HUES6 (cell line): ENCODE data around the gene SRSF12.

Experiments used
- H3K27ac ChIP-seq: 2 replicates; pipeline ENCODE4 v1.7.0; 2013; ENCODE audit warnings: low read depth, mild to moderate bottlenecking, low read length, inconsistent platforms
- H3K27me3 ChIP-seq: 2 replicates; pipeline ENCODE4 v1.6.1; 2013; ENCODE audit warnings: low read length; ENCODE audit not compliant: control insufficient read depth, insufficient read depth
- H3K36me3 ChIP-seq: 2 replicates; pipeline ENCODE4 v1.6.1; 2013; ENCODE audit warnings: low read length; ENCODE audit not compliant: control insufficient read depth, insufficient read depth
- H3K4me1 ChIP-seq: 2 replicates; pipeline ENCODE4 v1.6.1; 2013; ENCODE audit warnings: low read length; ENCODE audit not compliant: control insufficient read depth, insufficient read depth
- H3K4me3 ChIP-seq: 2 replicates; pipeline ENCODE4 v1.5.1; 2013; ENCODE audit warnings: low read depth, low read length
- H3K9ac ChIP-seq: one replicate; pipeline ENCODE4 v1.6.1; 2013; ENCODE audit warnings: mild to moderate bottlenecking, low read length
- H3K9me3 ChIP-seq: 2 replicates; pipeline ENCODE4 v1.6.1; 2013; ENCODE audit warnings: low read depth, low read length; ENCODE audit not compliant: control insufficient read depth, insufficient read depth

SRSF12 gene

DNA sequence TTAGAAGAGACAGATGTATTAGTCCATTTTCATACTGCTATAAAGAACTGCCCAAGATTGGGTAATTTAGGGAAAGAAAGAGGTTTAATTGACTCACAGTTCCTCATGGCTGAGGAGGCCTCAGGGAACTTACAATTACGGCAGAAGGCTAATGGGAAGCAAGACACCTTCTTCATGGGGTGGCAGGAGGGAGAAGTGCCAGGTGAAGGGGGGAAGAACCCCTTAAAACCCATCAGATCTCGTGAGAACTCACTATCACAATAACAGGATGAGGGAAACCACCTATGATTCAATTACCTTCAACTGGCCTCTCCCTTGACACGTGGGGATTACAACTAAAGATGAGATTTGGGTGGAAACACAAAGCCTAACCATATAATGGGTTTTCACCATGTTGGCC, 66.2 kb downstream of the SRSF12 start:
- H3K36me3 ChIP-seq, result no peaks in the 10 kb centered on the region

GRCh38 chr6:89050697-89051096, 67.2 kb downstream of the SRSF12 start:
- peaks cover 8% of the 10 kb centered on the region; the same call in 1 of the 2 replicates for H3K27me3 ChIP-seq
- H3K9ac ChIP-seq, result no peak overlapping the region
- no peak overlapping the region for H3K27ac ChIP-seq

More for the DNA sequence above, 66.2 kb downstream of the SRSF12 start:
- Histone ChIP-seq H3K27ac (no peak overlapping the region), H3K9me3 (no peaks in the 10 kb centered on the region), H3K9ac (no peak overlapping the region), H3K27me3 (peaks cover 8% of the 10 kb centered on the region; the same call in 1 of the 2 replicates), H3K4me3 (no peak overlapping the region), H3K4me1 (peaks cover 10% of the 10 kb centered on the region; the same call in 1 of the 2 replicates)

DNA sequence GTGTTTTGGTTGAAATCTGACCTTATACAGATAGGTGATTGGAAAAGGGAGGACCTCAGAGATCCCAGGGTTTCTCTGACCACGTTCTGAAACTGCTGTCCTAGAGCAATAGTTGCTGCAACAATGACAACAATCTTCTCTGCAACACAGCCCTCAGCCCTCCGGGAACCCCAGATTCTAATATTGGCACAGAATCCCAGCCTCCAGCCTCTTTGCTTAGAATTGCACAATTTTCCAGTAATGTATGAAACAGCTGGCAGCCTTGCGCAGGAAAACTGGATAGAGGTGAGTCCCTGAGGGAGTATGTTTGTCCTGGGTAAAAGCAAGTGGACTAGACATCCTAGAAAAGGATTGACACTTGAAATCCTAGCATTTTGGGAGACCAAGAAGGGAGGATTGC, 67.7 kb downstream of the SRSF12 start:
- H3K4me1 ChIP-seq, result peaks cover 10% of the 10 kb centered on the region; the same call in 1 of the 2 replicates
- peaks cover 8% of the 10 kb centered on the region; the same call in 1 of the 2 replicates for H3K27me3 ChIP-seq
- no peaks in the 10 kb centered on the region for H3K36me3 ChIP-seq
- no peak overlapping the region for H3K27ac ChIP-seq
- H3K9me3 ChIP-seq, result no peaks in the 10 kb centered on the region
- H3K9ac ChIP-seq, result no peak overlapping the region
- no peak overlapping the region for H3K4me3 ChIP-seq

More at GRCh38 chr6:89050697-89051096, 67.2 kb downstream of the SRSF12 start:
- Histone ChIP-seq H3K9me3 (no peaks in the 10 kb centered on the region), H3K4me1 (peaks cover 10% of the 10 kb centered on the region; the same call in 1 of the 2 replicates), H3K4me3 (no peak overlapping the region), H3K36me3 (no peaks in the 10 kb centered on the region)

GRCh38 chr6:89048985-89049384, 68.9 kb downstream of the SRSF12 start:
- Histone ChIP-seq H3K27ac (no peak overlapping the region), H3K36me3 (no peaks in the 10 kb centered on the region), H3K4me1 (peaks cover 13% of the 10 kb centered on the region; the same call in 1 of the 2 replicates), H3K9ac (no peak overlapping the region), H3K4me3 (no peak overlapping the region), H3K9me3 (no peaks in the 10 kb centered on the region), H3K27me3 (peaks cover 8% of the 10 kb centered on the region; the same call in 1 of the 2 replicates)

- Histone ChIP-seq H3K4me1 (peaks cover 13% of the 10 kb centered on the region; the same call in 1 of the 2 replicates), H3K36me3 (no peaks in the 10 kb centered on the region), H3K4me3 (no peak overlapping the region), H3K27me3 (peaks cover 8% of the 10 kb centered on the region; the same call in 1 of the 2 replicates), H3K27ac (no peak overlapping the region), H3K9ac (no peak overlapping the region), H3K9me3 (no peaks in the 10 kb centered on the region)
Measured at GRCh38 chr6:89048288-89048923, 69.5 kb downstream of the SRSF12 start.

DNA sequence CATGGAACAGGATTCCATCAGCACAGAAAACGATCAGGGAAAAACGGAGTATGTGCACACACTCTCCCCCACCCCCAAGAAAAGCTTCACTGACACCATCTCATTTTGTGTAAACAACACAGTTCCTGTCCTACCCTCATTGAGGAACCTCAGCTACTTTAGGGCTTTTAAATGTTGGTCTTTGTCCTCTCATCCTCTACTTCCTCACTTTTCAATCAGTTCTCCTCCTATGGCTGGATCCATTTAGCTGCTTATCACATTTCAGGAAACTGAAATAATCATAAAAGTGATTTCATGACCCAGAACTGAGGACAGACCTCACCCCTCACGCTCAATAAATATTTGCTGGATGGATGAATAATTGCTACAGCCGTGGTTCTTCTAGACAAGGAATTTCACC, 70.4 kb downstream of the SRSF12 start:
- no peak overlapping the region for H3K4me3 ChIP-seq
- H3K27me3 ChIP-seq, result peaks cover 8% of the 10 kb centered on the region; the same call in 1 of the 2 replicates
- H3K9me3 ChIP-seq, result no peaks in the 10 kb centered on the region
- no peak overlapping the region for H3K27ac ChIP-seq
- no peak overlapping the region for H3K9ac ChIP-seq
- H3K4me1 ChIP-seq, result peaks cover 13% of the 10 kb centered on the region; the same call in 1 of the 2 replicates
- no peaks in the 10 kb centered on the region for H3K36me3 ChIP-seq
